CD4-positive, alpha-beta T cell treated with Interferon alpha-2 for 1 hour (primary cell): ENCODE measurements around the gene FNIP1.
"Not testable (repeated sequence)": the region's sequence is repeated elsewhere in the genome, so short reads cannot be mapped to it uniquely, and the experiment has no call there.

Source experiments
- DNase-seq, 2 donors: peaks; one replicate each; pipeline ENCODE4 v3.0.0-alpha.2; 2020 to 2022

FNIP1 gene

DNA sequence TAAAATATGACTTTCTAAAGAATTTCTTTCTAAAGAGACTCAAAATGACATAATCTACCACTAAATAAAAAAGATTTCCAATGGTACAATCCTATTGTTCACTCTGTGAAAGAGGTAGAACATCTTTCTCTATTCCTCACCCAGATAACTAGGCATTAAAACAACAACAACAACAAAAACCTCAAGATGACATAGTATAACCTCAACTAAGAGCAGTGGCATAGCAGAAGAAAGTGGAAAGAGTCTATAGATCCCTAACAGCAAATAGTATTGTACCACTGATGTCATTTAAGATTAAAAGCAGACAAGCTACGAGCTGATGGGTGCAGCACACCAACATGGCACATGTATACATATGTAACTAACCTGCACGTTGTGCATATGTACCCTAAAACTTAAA lies 191.7 kb downstream of the FNIP1 start:
- no peak for DNase-seq

DNA sequence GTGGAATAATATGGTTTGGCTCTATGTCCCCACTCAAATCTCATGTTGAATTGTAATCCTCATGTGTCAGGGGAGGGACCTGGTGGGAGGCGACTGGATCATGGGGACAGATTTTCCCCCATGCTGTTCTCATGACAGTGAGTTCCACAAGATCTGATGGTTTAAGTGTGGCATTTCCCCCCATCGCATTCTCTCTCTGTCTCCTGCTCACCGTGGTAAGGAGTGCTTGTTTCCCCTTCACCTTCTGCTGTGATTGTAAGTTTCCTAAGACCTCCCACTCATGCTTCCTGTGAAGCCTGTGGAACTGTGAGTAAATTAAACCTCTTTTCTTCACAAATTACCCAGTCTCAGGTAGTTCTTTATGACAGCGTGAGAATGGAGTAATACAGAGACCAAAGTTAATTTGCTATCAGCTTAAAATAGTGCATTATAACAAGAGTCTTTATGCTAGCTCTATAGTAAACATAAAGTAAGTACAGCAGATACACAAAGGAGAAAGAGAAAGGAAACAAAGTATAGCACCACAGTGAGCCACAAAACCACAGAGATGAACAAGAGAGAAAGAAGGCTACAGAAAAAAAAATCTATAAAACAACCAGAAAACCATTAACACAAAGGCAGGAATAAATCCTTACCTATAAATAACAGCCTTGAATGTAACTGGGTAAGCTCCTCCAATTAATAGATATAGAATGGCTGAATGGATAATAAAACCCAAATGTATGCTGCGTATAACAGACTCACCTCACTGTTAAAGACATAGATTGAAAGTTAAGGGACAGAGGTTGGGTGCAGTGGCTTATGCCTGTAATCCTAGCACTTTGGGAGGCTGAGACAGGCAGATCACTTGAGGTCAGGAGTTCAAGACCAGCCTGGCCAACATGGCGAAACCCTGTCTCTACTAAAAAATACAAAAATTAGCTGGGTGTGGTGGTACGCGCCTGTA lies 201.5 kb downstream of the FNIP1 start:
- DNase-seq, result peak in 1 of 2 donors; percentile 53

DNA sequence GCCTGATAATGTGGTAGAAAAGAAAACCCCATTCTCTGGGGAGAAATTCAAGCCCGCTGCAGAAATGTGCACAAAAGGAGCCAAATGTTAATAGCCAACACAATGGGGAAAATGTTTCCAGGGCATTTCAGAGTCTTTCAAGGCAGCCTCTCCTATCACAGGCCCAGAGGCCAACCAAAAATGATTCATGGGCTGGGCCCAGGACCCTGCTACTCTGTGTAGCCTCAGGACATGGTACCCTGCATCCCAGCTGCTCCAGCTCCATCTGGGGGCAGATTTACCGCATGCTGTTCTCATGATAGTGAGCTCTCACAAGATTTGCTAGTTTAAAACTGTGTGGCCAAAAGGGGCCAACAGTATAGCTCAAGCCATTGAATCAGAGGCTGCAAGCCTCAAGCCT lies 202.9 kb downstream of the FNIP1 start:
- DNase-seq, result no peak

DNA sequence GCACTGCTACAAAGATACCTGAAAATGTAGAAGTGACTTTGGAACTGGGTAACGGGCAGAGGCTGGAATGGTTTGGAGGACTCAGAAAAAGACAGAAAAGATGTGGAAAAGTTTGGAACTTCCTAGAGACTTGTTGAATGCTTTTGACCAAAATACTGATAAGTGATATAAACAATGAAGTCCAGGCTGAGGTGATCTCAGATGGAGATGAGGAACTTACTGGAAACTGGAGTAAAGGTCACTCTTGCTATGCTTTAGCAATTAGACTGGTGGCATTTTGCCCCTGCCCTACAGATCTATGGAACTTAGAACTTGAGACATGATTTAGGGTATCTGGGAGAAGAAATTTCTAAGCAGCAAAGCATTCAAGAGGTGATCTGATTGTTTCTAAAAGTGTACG lies 203.4 kb downstream of the FNIP1 start:
- DNase-seq, result not testable (repeated sequence)
